Activated gamma-delta T cell (primary cell): Measurements from ENCODE around the gene LASP1NB.

Experiments used
- DNase-seq: peaks from one replicate; lab custom pipeline; 2025; lab: John Stamatoyannopoulos, UW

Gene LASP1NB

DNA sequence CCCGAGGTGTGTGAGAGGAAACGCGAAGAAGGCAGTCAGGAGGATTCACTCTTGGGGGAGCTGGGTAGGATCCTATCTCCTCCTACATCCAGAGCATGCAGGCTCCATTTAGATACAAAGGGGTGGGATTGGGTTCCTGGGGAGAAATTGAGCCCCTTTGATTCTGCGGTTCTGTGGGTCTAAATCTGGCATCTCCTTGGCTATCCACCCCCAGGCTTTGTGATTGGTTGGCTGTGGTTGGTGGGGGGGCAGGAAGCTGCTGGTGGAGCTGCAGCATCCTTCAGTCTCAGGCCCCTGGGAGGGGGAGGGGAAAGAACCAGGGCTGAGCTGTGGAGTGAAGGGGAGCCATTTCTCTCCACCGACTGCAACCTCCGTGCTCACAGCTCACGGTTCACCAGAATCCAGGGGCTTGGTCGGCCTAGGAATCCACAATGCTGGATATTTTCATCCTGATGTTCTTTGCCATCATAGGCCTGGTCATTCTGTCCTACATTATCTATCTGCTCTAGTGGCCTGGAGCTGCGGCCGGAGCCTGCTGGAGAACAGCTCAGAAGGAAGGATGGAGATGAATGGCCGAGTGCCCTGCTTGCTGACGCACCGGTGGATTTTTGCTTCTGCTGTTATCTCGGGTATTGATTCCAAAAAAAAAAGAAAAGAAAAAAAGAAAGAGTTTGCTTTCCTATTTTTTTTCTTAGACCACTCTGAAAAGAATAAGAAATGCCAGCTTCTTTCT lies at the start of gene LASP1NB:
Gene LASP1NB (plus strand): TSS at position 352 of the 733 bp plus-strand sequence.
- no peak for DNase-seq

- DNase-seq: no peak
Measured at GRCh38 chr17:38877130-38877851, 48.1 kb upstream of the LASP1NB start.

- DNase-seq: no peak
Measured at GRCh38 chr17:38879878-38880665, 45.3 kb upstream of the LASP1NB start.

DNA sequence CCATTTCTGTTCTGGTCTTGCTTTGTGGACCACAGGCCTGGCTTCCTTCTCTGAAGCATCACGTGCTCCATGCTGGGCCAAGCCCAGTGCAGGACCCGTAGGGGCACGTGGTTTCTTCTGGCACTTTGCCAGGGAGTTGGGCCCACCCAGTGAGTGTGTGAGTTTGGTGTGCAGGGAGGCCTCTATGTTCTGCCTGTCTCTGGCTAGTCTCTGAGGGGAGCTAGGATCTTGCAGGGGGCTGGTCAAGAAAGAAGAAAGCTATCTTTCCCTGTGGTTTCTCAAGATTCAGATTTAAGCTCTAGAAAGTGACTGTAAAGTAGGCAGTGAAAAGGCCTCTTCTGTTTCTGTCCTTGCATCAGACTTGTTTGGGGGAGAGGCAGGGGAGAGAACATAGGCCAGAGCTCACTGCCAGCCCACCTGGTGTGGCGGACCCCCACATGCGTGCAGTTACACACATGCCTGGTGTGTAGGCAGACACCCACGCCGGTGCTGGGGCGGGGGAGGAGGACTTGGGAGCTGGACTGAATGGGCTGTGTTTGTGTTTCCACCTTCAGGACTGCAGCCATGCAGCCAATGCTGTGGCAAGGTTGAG lies 43.7 kb upstream of the LASP1NB start:
- no peak for DNase-seq

DNA sequence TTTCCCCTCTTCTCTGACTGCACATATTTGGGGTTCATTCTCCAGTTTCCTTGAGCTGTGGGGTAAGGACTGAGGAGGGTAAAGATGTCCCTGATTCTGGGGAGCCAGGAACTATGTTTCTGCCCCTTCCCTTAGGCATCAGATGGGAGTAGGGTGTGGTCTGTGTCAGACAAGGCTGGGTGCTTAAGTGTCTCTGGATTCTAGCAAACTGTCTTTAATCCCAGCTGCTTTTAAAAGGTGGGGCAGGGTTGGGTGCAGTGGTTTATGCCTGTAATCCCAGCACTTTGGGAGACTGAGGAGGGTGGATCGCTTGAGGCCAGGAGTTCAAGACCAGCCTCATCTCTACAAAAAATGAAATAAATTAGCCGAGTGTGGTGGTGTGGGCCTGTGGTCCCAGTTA lies 42.5 kb upstream of the LASP1NB start:
- DNase-seq: no peak

DNA sequence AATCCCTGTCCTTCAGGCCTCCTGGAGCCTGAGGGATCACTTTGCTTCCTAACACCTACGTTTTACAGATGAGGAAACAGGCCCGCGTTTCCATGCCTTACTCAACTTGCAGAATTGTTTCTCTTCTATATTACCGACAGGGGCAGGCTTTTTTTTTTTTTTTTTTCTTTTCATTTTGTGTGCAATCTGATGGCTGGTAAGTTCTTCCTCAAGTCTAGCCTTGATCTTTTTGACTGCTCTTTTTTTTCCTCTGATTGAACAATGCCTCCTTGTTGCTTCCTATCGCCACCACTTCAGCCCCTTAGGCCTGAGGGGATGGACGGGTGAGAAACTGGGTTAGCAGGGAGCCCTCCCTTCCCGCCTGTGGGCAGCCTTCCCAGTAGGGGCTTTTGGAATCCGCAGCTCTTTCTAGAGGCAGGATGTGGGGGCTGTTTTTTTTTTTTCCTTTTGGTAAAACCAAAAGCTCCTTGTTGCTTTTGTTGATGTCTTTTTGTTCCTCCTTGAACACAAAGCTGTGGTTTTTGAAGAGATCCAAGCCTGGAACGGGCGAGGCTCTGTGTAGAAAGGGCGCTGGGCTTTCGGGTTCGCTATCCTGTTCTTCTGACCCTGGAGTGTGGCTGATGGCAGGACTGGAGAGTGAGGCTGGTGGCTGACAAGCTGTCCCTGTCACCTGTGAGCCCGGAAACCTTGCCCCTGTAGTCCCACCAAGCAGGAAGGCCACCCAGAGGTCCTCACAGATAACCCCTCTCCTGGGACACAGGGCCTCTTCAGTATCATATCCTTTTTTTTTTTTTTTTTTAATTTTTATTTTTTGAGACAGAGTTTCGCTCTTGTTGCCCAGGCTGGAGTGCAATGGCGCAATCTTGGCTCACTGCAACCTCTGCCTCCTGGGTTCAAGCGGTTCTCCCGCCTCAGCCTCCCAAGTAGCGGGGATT lies 41.6 kb upstream of the LASP1NB start:
- no peak for DNase-seq

GRCh38 chr17:38885044-38885727 lies 40.2 kb upstream of the LASP1NB start:
- no peak for DNase-seq

GRCh38 chr17:38885728-38886642 lies 39.4 kb upstream of the LASP1NB start:
- DNase-seq: no peak

DNA sequence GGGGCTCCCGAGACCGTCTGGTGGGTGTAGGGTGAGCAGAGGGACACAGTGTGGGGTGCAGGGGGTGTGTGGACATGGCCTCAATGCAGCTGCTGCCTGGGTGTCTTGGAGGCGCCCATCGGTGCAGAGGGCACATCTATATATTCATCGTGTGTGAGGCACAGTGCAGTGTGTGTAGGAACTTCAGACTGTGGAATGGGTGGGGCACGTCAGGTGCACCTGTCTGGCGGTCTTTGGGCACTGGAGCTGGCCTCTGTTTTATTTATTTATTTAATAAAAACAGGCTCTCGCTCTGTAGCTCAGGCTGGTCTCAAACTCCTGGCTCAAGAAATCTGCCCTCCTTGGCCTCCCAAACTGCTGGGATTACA lies 38.8 kb upstream of the LASP1NB start:
- DNase-seq: no peak

DNA sequence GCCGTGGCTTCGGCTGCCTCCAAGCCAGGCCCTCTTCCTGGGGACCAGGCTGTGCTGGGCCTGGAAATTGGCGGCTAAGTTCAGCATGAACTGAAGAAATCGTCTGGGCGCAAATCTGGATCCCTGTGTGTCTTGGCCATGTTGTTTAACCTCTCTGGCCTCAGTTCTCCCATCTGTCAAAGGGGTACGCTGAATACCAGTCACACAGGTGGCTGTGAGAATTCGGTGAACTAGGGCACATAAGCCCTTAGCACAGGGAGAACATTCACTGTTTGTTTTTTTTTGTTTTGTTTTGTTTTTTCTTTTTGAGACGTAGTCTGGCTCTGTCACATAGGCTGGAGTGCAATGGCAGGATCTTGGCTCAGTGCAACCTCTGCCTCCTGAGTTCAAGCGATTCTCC lies 36.6 kb upstream of the LASP1NB start:
- no peak for DNase-seq

DNA sequence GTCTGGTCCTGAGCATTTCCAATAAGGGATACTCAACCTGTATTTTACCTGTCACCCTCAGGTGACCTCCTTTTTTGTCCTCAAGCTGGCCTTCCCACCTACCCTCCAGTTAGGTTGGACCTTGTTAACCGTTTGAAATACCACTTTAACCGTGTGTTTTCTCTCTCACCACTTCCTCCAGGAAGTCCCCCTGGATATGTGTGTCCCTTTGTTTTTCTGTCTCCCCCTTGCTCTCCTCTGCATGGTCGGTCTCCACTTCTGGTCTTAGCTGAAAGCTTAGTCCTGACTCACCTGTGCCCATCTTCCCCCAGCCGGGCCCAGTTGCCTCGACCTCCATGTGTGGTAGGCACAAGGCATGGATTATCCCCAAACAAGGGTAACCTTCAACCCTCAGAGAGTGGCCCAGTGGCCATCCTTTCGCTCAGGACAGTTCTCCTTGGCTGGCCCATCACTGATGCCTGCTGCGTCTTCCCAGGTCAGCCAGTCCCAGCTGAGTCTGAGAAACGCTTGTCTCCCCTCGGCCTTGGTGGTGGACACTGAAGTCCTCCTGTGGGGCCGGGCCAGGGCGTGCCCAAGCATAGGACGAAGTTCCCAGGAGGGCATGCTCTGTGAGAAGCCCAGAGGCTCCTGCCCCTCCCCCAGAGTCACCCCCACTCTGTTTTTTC lies 35.5 kb upstream of the LASP1NB start:
- no peak for DNase-seq

DNA sequence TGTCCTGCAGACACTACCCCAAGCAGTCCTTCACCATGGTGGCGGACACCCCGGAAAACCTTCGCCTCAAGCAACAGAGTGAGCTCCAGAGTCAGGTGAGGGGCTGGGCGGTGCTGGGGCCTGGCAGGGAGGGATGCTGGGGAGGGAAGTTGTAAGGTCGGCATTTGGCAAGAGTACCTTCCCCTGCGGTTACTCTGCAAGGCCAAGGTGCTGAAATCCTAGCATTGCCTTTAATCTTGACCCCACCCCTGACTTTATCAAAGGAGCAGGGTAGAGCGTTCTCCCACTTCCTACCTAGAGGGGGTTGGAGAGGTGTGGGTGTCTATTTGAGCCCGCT lies 35.0 kb upstream of the LASP1NB start:
- DNase-seq: no peak

DNA sequence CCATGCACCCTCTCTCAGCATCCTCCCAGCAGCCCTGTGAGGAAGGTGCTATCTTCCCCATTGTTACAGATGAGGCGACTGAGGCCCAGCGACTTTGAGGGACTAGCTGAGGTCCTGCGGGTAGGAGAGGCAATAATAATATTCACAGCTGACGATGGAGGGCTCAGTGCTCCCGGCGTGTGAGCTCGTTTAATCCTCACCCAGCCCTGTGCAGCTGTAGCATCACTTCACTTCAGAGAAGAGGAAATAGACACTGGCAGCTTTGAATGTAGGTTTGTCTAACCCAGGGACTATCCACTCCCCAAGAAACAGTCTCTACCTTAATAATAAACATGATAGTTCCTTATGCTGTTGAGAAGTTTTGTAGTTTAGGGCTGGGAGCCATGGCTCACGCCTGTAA lies 34.0 kb upstream of the LASP1NB start:
- no peak for DNase-seq

DNA sequence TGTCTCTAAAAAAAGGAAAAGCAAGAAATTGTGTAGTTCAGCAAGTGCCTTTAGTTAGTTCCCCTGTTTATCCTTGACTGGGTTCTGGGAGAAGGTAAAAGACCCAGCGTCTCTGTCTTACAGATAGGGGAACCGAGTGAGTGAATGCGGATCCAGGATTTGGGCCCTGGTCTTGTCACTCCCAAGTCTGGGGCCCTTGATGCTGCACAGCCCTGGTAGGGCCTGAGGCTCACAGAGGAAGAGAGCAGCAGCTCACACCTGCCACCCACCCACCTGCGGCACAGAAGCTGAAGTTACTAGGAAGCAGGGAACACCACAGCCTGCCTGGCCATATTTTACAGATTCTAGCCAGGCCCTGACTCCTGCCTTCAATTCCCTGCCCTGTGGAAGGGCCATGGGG lies 33.3 kb upstream of the LASP1NB start:
- no peak for DNase-seq

DNA sequence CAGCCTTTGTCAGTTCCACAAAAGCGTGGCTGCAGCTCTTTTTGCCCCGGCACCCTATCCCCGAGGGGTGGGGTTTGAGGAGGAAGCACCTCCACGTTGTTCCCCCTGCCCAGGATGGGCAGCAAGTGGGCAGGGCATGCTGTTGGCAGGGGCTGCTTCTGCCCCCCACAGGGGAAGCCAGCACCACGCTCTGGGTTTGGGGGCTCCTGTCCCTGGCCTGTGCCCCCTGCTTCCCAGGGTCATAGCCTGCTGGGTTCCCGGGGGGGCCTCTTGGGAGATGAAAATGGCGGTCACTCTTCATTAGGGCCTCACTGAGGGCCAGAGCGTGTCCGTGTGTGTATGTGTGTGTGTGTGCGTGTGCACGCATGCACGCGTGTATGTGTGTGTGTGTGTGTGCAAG lies 32.8 kb upstream of the LASP1NB start:
- DNase-seq: no peak

GRCh38 chr17:38893113-38893512 lies 32.3 kb upstream of the LASP1NB start:
- no peak for DNase-seq

GRCh38 chr17:38893607-38894006 lies 31.8 kb upstream of the LASP1NB start:
- peak; percentile 38 for DNase-seq

DNA sequence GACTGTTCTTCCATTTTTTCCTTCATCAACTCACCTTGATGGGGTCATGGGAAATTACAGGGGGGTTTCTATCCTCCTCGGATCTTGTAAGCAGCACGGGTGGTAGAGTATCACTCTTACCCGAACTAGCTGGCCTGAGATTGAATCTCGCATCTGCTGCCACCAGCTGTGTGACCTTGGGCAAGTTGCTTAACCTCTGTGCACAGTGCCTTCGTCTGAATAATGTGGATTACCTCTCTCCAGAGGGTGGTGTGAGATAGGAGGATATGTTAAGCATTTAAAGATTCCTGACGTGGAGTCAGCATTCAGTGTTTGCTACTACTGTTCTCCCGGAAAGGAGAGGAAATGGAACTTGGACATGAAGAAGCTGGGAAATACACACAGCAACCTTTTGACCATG lies 31.1 kb upstream of the LASP1NB start:
- DNase-seq: no peak

DNA sequence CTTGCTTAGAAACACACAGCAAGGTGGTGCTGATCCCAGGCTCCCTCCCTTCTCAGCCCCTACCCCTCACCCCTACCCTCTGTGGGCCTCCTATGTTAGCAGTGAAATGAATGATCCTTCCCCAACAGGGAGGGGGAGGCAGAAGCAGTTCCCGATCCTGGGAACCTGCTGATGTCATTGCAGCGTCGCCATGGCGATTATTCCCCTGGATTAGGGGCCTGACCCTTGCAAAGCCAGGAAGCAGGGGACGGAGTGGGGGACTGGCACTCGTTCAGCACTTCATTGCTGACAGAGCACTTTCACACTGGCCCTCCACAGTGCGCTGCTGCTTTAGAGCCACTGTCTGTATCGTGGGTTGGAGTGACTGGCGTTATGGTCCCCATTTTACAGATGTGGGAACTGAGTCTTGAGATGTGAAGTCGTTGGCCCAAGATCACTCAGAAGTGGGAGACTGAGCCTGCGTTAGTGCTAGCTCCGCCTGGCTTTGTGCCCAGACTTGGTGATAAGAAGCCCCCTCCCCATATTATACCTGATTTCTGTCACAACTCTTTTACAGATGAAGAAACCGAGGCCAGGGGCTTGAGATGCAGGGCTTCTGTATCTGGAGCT lies 29.0 kb upstream of the LASP1NB start:
- no peak for DNase-seq
